HG03432 (cell line): ENCODE results near the gene PNMA6F.
"Not testable (repeated sequence)": the region's sequence is repeated elsewhere in the genome, so short reads cannot be mapped to it uniquely, and the experiment has no call there.

Experiments
- ATAC-seq: cut with Tn5 transposase; IDR thresholded peaks from one replicate; pipeline ENCODE4 v1.9.1; 2021; ENCODE audit warnings: mild to moderate bottlenecking, moderate library complexity; ENCODE audit not compliant: unreplicated experiment

Gene PNMA6F

GRCh38 chrX:153304988-153305736, 16.4 kb downstream of the PNMA6F start:
- ATAC-seq, result no peak

- no peak for ATAC-seq
These were observed 18.0 kb downstream of the PNMA6F start for GRCh38 chrX:153303276-153304262.

GRCh38 chrX:153302796-153303195, 18.8 kb downstream of the PNMA6F start:
- ATAC-seq, result no peak

GRCh38 chrX:153301746-153302145, 19.8 kb downstream of the PNMA6F start:
- ATAC-seq, result no peak

DNA sequence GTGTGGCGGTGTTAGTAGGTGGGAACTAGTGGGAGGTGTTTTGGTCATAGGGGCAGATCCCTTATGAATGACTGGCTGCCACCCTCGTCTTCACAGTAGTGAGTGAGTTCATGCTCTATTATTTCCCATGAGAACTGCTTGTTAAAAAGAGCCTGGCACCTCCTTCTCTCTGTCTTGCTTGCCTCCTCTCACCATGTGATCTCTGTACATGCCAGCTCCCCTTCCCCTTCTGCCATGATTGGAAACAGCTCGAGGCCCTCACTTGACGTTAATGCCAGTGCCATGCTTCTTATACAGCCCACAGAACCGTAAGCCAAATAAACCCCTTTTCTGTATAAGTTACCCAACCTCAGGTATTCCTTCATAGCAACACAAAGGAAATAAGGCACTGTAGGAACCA, 21.7 kb downstream of the PNMA6F start:
- ATAC-seq, result no peak

DNA sequence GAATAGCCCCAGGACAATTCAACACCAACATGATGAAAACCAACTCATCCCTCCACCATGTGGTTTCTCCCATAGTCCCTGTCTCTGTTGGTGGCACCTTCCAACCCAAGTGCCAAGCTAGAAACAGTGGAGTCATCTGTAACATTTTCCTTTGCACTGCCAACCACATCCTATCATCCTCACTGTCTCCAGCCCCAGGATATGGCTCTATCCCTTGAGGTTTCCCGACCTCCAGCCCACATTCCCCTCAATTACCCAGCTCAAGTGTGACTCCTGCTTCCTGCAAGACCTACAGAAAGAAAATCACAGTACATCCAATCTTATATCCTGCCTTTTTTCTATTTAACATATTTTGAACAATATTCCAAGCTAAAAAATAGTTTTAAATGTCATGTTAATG, 24.2 kb downstream of the PNMA6F start:
- ATAC-seq, result no peak

- not testable (repeated sequence) for ATAC-seq
These were observed 28.0 kb downstream of the PNMA6F start for GRCh38 chrX:153293485-153294071.

- ATAC-seq, result not testable (repeated sequence)
These were observed 32.8 kb downstream of the PNMA6F start for GRCh38 chrX:153288807-153289206.

DNA sequence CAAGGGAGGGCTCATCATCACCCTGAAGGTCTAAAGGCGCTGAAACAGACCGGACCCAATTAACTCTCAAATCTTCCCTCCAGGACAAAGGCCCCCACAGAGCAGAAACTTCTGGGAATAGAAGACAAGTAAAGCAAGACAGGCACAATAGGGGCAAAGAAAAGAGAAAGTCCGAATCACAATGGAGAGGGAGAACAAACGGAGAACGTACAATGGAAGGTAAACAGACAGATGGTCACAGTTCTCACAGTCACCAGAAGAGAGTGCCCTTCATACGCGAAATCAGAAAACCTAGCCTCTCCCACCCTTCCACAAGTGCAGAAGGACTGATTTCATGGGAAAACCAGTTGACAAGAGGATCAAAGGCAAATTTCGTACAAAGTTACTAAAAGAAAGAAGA, 35.9 kb downstream of the PNMA6F start:
- not testable (repeated sequence) for ATAC-seq

DNA sequence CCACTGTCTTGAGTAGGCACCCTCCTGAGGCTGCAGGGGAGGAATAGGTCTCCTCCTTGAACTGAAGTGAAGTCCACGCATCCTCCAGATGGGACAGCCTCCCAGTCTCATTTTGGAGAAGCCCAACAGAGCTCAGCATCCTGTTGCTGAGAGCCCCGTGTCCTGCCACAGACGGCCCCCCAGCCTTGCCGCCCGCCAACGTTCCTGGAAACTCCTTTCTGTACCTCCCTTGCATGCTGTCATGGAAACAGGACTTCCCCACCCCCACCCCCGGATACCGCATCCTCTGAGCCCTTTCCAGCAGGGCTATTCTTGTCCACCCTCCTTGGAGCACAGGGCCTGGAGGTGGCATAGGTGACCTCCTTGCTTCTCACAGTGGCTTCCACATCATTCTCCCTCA, 37.6 kb downstream of the PNMA6F start:
- not testable (repeated sequence) for ATAC-seq

GRCh38 chrX:153281784-153282183, 39.8 kb downstream of the PNMA6F start:
- not testable (repeated sequence) for ATAC-seq

DNA sequence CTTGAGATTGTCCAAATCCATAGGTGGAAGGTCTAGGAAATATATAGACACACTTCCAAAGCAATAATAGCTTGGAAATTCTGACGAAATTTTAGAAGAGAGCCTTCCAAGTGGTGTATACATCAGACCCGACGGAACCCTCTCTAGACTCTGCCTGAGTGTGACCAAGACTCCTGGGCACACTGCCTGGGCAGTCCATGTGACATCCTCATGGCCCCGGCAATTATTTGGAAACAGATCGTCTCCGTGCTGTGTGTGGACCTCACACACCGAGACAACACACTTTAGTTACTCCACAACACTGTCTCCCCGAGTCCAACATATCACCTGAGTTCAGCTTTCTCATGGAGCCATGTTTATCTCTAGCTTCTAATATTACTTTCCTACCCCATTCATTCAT, 42.3 kb downstream of the PNMA6F start:
- not testable (repeated sequence) for ATAC-seq

DNA sequence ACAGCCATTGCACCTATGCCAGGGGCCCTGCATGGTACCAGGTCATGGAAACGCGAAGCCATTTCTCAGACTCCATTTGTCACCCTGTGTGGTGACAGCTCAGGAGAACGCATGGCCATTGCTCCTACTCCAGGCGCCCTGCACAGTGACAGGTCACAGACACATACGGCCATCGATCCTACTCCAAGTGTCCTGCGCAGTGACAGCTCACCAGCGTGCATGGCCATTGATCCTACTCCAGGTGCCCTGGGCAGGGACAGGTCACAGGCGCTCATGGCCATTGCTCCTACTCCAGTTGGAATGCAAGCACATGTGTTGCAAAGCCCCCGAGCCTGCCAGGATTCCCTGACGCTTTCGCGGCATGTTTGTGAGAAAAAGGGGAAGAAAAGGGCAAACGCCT, 45.5 kb downstream of the PNMA6F start:
- not testable (repeated sequence) for ATAC-seq

DNA sequence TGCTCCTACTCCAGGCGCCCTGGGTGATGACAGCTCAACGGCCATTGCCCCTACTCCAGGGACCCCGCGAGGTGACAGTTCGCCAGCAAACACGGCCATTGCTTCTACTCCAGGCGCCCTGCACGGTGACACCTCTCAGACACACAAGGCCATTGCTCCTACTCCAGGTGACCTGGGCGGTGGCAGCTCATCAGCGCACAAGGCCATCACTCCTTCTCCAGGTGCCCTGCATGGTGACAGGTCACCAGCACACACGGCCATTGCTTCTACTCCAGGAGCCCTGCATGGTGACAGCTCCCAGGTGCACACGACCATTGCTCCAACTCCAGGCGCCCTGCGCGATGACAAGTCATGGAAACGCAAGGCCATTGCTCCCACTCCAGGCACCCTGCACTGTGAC, 46.1 kb downstream of the PNMA6F start:
- ATAC-seq, result not testable (repeated sequence)

DNA sequence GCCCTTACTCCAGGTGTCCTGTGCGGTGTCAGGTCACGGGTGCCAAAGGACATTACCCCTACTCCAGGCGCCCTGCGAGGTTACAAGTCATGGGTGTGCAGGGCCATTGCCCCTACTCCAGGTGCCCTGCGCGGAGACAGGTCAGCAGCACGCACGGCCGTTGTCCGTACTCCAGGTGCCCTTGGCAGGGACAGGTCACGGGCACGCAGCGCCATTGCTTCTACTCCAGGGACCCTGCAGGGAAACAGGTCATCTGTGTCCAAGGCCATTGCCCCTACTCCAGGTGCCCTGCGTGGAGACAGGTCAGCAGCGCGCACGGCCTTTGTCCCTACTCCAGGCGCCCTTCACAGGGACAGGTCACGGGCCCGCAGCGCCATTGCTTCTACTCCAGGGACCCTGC, 49.0 kb downstream of the PNMA6F start:
- not testable (repeated sequence) for ATAC-seq

DNA sequence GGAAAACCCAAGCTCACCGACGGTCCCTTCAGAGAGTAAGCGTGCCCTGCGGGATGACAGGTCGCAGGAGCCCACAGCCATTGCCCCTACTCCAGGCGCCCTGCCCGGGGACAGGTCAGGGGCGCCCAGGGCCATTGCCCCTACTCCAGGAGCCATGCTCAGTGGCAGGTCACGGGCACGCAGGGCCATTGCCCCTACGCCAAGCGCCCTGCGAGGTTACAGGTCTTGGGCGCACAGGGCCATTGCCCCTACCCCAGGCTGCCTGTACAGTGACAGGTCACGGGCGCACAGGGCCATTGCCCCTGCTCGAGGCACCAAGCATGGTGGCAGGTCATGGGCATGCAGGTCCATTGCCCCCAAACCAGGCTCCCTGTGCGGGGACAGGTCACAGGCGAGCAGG, 49.5 kb downstream of the PNMA6F start:
- not testable (repeated sequence) for ATAC-seq
